Gastrocnemius medialis (tissue), 4 donors: Measurements from ENCODE around the gene PRDM8.

Experiments
- CTCF ChIP-seq, 5 experiments: fragments of 450-650 bp in 3 of 5; fragments of 200-600 bp in 2 of 5; sonication (generic) in 2 of 5; IDR thresholded peaks in 4 of 5; conservative IDR thresholded peaks in 1 of 5; 1 replicate in 4 of 5; 2 replicates in 1 of 5; pipeline ENCODE4 v1.5.1; 2016 to 2019; ENCODE audit warnings: antibody characterized with exemption in 5 of 5, mild to moderate bottlenecking in 3 of 5, moderate library complexity in 3 of 5
- POLR2A ChIP-seq, 2 donors: fragments of 450-650 bp; IDR thresholded peaks; one replicate each; pipeline ENCODE4 v1.6.1; 2017; ENCODE audit warnings: antibody characterized with exemption in 2 of 2, mild to moderate bottlenecking in 2 of 2, moderate library complexity in 2 of 2

DNA sequence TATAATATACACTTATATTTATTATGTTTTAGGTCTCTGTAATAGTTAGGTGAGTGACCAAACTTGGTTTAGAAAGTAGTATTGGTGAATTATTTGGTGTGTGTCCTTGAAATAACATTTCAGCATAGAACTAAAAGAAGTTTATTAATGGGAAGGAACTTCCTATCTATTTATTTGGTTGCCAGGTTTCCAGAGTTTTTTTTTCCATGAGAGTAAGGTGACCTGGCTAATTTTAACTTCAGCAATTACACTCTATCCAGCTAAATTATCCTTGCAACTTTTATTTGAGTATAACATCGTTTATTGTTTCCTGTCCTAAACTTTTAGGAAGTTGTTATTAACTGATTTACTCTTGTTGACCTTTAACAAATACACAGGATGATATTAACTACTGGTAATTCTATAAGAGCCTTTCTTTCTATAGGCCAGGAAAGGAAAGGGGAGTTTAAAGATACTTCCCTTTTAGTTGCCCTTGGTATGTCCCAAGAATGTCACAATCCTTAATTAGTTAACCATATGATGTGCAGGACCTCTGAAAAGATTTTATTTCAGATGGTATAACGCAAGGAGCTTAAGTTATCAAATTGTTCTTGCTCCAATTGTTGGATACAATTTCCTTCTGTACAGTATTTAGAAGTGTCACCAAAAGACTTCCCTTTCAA, 18.9 kb downstream of the PRDM8 start:
- TF ChIP-seq CTCF (IDR thresholded peaks at IDR 0.05 in 4 of 5, conservative IDR thresholded peaks at IDR 0.05 in 1 of 5) = no peak
- no peak for TF ChIP-seq POLR2A (IDR thresholded peaks at IDR 0.05)
